Cardiac fibroblast (primary cell): ENCODE measurements around the gene SGCE.

ENCODE experiments used
- DNase-seq, 2 donors: peaks; one replicate each; pipeline versions ENCODE4 v3.0.0 to v3.0.0-alpha.2; 2010; ENCODE audit warnings: low read depth in 2 of 2
- H3K4me3 ChIP-seq, 2 donors: replicated peaks in 1 of 2; 1 replicate in 1 of 2; 2 replicates in 1 of 2; pipeline ENCODE4 v1.5.1; 2011; ENCODE audit warnings: low read depth in 2 of 2, low read length in 2 of 2, mild to moderate bottlenecking in 2 of 2, moderate library complexity in 1 of 2
- CTCF ChIP-seq: IDR thresholded peaks from one replicate; pipeline ENCODE4 v1.5.1; 2011; ENCODE audit warnings: low read depth, mild to moderate bottlenecking, low read length, inconsistent platforms

Gene SGCE

GRCh38 chr7:94669773-94670495 is 14.0 kb upstream of the SGCE start:
- H3K4me3 ChIP-seq, result no peak overlapping the region
- DNase-seq, result no peak
- TF ChIP-seq CTCF, result no peak

GRCh38 chr7:94666879-94667587 is 11.1 kb upstream of the SGCE start:
- no peak overlapping the region for H3K4me3 ChIP-seq
- no peak for TF ChIP-seq CTCF
- no peak for DNase-seq

GRCh38 chr7:94665426-94665825 is 9.5 kb upstream of the SGCE start:
- no peak for DNase-seq
- H3K4me3 ChIP-seq, result no peak overlapping the region
- TF ChIP-seq CTCF, result no peak

GRCh38 chr7:94664023-94664422 is 8.1 kb upstream of the SGCE start:
- no peak for TF ChIP-seq CTCF
- DNase-seq, result no peak
- no peak overlapping the region for H3K4me3 ChIP-seq

- DNase-seq, result no peak
- H3K4me3 ChIP-seq, result no peak overlapping the region
- TF ChIP-seq CTCF, result no peak
These were observed 6.6 kb upstream of the SGCE start for GRCh38 chr7:94662548-94662947.

- TF ChIP-seq CTCF, result no peak
- no peak overlapping the region for H3K4me3 ChIP-seq
- peak; percentile 18 to 28 for DNase-seq
These were observed 4.1 kb upstream of the SGCE start for GRCh38 chr7:94660006-94660405.
